GM18907 (cell line): ENCODE data around the gene MAGEL2.

Experiments
- ATAC-seq: cut with Tn5 transposase; IDR thresholded peaks from one replicate; pipeline ENCODE4 v1.9.1; 2021; ENCODE audit warnings: mild to moderate bottlenecking, moderate library complexity; ENCODE audit not compliant: unreplicated experiment

Gene MAGEL2

DNA sequence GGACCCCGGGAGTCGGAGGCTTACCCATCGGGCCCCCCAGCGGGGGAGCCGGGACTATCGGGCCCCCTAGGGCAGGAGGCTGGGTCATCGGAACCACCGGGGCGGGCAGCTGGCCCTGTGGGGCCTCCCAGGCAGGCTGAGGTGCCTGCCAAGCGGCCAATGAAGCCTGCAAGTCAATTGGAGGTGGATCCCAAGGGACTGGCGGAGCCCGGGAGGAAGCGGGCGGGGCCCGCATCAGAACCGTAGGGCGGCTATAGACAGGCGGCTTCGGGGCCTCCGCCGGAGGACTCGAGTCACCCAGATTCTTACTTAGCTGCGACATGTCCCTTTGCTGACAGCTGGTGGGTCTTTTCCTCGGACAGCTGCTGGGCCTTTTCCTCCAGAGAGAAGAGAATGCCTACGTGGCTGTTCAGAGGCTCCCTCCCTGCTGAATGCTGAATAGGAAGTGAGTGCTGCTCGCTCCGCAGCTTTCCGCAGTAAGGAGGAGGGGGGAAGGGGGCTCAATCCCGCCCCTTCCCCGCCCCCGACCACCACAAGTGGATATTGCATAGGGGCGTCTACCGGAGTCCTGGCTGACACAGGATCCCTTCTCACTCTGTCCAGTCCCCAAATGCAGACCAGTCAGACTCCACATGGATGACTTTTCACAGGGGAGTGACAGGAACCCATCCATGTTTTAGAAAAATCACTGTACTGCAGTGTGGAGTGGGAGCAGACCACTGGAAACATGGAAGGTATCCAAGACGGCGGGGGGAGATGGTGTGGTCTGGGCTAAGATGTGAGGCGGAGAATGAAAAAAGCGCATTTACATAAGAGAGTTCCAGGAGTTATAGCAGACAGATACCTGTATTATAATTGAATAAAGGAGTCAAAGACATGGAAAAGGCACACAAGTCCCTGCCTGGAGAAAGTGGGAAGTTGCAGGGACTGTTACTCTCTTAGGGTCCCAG, at the start of gene MAGEL2:
Gene MAGEL2 (minus strand): TSS at position 447 of the 950 bp plus-strand sequence. CDS start 125 bp downstream, at position 322.
- no peak for ATAC-seq

- ATAC-seq, result no peak
These were observed 47.6 kb upstream of the MAGEL2 start for GRCh38 chr15:23695282-23695681.

DNA sequence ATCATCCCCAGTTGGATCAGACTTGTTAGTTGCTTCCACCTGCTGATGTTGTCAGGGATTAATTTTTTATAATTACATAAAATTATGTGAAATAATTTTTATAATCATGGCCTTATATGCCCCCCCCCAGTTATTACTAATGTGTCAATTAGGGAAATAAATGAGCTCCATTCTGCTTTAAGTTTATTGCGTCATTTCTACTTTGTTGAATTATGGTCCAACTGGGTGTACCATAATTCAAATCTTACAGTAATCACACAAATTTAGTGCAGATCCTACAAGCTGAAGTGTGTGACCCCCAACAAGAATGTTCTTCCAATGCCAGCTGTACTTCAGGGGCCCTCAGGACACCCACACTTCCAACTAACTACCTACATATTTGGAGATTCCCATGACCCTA, 46.9 kb upstream of the MAGEL2 start:
- ATAC-seq, result no peak

GRCh38 chr15:23690450-23690852, 42.8 kb upstream of the MAGEL2 start:
- ATAC-seq, result no peak

- ATAC-seq, result no peak
These were observed 42.3 kb upstream of the MAGEL2 start for GRCh38 chr15:23690015-23690414.

GRCh38 chr15:23687143-23687470, 39.4 kb upstream of the MAGEL2 start, which contains the start of gene NDN:
Gene NDN, minus strand, starts transcription at chr15:23687305. Its CDS starts 88 bp downstream, at chr15:23687217.
- no peak for ATAC-seq

- ATAC-seq, result no peak
These were observed 38.9 kb upstream of the MAGEL2 start for GRCh38 chr15:23686466-23687142.

GRCh38 chr15:23671481-23671880, 23.8 kb upstream of the MAGEL2 start:
- no peak for ATAC-seq

- ATAC-seq, result no peak
These were observed 23.3 kb upstream of the MAGEL2 start for GRCh38 chr15:23670970-23671369.

DNA sequence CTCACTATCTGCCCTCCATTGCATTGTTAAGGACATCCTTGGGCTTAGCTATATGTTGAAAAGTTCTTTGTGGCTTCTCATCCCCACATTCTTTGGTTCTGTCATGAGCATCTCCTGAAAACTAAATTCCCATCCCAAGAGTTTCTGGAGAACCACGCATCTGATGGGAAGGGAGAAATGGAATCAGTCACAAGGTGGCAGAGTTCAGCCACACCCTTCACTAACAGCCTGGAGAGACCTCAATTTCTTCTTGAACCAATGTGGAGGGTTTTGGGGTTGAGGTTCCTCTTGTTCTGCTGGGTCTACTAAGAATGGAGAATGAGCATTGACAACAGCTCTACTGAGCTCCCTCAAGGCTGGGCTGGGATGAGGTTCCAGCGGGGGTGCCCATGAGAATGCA, 15.6 kb upstream of the MAGEL2 start:
- ATAC-seq, result no peak

- no peak for ATAC-seq
These were observed 1.4 kb upstream of the MAGEL2 start for GRCh38 chr15:23648920-23649515.

GRCh38 chr15:23647001-23647295, 719 bp downstream of the MAGEL2 start:
- ATAC-seq, result no peak

DNA sequence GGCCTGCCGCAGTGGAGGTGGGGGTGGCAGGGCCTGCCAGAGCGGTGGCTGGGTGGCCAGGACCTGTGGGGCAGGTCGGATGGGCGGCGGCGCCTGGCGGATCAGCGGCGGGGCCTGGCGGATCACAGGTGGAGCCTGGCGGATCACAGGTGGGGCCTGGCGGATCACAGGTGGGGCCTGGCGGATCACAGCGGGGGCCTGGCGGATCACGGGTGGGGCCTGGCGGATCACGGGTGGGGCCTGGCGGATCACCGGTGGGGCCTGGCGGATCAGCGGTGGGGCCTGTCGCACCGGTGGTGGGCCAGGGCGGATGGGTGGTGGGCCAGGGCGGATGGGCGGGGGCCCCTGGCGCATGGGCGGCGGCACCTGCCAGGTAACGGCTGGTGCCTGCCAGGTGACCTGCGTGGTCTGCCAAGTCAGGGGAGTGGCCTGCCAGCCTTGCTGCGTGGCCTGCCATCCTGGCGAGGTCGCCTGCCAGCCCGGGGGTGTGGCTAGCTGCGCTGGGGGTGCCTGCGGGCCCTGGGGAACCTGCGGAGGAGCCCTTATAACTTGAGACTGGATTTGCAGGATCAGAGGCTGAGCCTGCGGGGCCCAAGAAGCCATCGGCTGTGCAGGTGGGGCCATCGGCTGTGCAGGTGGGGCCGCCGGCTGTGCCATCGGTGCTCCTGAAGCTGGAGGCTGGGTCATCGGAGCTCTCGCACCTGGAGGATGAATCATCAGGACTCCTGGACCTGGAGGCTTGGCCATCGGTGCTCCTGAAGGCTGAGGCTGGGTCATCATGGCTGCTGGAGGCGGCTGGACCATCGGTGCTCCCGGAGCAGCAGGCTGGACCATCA, 1.3 kb downstream of the MAGEL2 start:
- ATAC-seq, result no peak

GRCh38 chr15:23645371-23646164, 2.1 kb downstream of the MAGEL2 start:
- no peak for ATAC-seq

DNA sequence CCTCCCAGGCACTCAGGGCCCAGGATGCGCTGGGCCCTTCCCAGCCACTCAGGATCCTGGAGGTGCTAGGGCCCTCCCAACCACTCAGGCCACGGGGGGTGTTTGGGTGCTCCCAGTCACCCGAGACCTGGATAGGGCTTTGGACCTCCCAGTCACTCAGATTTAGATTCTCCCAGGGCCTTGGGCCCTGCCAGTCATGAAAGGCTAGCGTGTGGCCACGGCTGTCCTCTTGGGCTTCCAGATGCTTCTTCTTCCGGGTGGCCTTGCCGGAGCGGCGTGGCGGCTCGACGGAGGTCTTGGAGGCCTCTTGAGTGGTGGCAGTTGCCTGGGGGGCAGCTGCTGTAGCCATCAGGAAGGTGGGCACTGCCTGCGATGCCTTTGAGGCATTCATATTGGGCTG, 2.8 kb downstream of the MAGEL2 start:
- no peak for ATAC-seq

DNA sequence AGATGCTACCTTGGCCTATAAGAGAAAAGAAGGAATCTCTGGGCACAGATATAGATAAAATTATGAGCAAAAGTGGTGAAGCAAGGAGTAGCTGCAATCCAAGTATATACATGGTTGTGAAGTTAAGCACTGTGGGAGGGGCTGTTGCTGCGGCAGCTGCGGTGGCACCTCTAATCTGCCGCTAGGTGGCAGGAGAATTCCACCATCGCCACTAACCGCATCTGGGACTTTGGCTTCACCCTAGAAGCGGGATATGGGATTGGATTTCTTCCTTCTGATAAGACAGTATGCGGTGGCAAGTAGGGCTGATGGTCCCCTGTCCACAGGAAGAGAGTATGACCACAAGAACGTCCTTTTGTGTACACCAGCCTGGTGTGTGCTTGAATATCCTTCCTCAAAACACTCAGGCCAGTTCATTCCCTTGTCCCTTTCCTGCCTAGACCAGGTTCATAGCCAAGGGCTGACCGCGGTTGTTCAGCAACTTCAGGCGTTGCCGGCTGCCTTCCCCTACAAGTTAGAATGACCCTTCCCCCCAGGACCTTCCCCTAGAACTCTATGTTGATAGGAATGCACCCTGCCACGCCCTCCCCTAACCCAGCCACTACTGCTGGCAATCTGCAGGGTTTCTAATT, 5.1 kb downstream of the MAGEL2 start:
- ATAC-seq, result no peak

DNA sequence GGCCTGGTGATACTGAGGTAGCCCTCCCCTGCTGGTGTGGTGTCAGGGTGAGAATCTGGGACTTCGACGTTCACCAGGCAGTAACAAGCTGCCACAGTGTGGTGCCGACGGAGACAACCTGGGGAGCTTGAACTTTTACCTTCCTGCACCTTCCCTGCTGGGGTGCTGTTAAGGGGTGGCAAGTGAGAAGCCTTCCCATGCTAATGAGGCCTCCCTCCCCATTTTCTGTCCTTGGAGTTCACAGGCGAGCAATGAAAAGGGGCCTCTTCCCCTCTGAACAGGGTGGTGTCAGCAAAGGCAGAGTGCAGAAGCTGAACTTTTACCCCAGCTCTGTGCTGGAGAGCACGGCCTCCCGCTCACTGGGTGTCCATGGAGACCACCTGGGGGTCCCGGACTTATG, 13.5 kb downstream of the MAGEL2 start:
- no peak for ATAC-seq

DNA sequence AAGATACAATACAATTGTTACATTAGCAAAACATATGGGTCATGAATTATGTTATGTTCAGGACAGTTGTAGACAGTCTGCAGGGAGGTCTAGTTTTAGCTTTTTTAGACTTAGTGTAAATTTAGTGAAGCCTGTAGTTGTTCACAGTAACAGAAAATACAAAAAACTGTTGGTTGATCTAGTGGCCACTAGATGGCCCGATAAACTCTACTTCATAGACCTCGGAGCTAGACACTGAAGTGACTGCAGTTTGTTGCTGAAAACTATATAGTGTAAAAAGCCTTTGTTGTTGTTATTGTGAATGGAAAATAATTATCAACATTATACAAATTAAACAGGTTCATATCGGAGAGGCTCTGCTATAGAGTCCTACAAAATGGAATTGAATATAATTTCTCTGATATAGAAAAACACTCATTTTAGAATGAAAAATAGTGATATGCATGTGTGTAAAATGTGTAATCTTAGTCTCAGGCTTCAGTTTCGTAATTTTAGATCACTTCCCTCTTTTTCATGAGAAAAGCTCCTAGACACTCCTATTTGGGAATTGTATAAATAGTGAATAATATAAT, 18.3 kb downstream of the MAGEL2 start:
- ATAC-seq, result no peak

DNA sequence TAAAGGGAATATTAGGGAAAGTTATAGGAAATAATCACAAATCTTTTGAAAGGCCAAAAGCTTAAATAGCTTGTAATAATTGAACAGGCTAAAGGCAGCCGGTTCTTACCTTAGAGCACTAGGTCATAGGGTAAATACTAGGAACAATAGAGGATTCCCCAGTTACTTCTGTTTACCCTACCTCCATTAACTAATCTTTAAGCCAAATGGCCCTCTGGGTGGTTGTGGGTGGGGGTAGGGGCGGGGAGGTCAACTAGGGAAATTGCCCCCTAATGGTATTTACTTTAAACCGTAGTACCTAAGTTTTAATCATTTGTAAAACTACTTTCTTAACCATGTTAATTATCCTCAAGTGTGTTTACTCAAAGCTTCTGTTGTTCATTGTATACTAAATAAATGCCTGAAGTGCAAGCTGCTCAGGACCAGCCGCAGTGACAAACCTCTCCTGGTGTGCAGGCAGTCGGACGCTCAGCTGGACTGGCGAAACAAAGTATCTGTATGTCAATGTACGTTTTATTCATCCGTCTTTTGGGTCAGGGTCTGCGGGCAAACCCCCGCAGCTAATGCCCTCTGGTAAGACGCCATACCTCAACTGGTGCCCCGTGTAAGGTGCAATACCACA, 18.9 kb downstream of the MAGEL2 start:
- no peak for ATAC-seq
